Mammary epithelial cell (primary cell): Measurements from ENCODE around the gene DAAM2.

Source experiments
- CTCF ChIP-seq, 2 donors: IDR thresholded peaks in 1 of 2; conservative IDR thresholded peaks in 1 of 2; 2 replicates each; pipeline ENCODE4 v1.5.1; 2011 to 2012; ENCODE audit warnings: inconsistent platforms in 2 of 2, low read length in 2 of 2, mild to moderate bottlenecking in 2 of 2, control low read depth in 1 of 2, low read depth in 1 of 2; ENCODE audit not compliant: insufficient read depth in 1 of 2; ENCODE audit errors: extremely low read depth in 1 of 2
- EZH2 ChIP-seq: IDR thresholded peaks from 2 replicates; pipeline ENCODE4 v1.6.1; 2012; ENCODE audit warnings: low read length, inconsistent platforms, borderline replicate concordance

- TF ChIP-seq CTCF (conservative IDR thresholded peaks at IDR 0.05 in 1 of 2, IDR thresholded peaks at IDR 0.05 in 1 of 2; ENCODE audit: extremely low read depth in 1 of 2, insufficient read depth in 1 of 2, low read depth in 1 of 2, low read length in 2 of 2) (no peak), EZH2 (no peak)
These were observed 20.3 kb downstream of the DAAM2 start for GRCh38 chr6:39812496-39812852.
